Measurements from ENCODE around the gene SULT4A1.

DNA sequence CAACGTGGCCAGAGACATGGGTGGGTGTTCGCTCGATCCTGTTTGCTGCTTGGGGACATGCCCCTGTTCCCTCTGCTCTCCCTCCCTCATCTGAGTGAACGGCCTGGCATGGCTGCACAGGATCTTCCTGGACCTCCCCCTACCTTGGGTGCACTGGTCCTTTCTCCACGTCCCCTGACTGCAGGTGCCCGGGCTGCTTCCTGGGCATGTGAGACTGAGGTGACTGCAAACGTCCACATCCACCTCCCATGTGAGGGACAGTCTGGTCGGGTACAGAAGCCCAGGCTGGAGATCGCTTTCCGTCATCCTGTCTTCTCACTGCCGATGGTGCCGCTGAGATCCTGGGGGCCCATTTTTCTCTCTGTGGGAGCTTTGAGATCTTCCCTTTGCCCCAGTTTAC, 11.8 kb downstream of the SULT4A1 start:
- TF ChIP-seq CTCF (conservative IDR thresholded peaks at IDR 0.05; ENCODE audit: low read depth, low read length) (no peak), EZH2 (IDR thresholded peaks at IDR 0.05; ENCODE audit: borderline replicate concordance, low read depth, low read length, poor library complexity, severe bottlenecking) (no peak)
